Suppressor macrophage treated with lipopolysaccharide for 1 hour (primary cell): Measurements from ENCODE around the gene CHMP6.

Experiments used
- DNase-seq, 3 donors: peaks; one replicate each; pipeline ENCODE4 v3.0.0-alpha.2; 2020 to 2022

Gene CHMP6

GRCh38 chr17:80971704-80972304 is 19.8 kb upstream of the CHMP6 start:
- no peak for DNase-seq

DNA sequence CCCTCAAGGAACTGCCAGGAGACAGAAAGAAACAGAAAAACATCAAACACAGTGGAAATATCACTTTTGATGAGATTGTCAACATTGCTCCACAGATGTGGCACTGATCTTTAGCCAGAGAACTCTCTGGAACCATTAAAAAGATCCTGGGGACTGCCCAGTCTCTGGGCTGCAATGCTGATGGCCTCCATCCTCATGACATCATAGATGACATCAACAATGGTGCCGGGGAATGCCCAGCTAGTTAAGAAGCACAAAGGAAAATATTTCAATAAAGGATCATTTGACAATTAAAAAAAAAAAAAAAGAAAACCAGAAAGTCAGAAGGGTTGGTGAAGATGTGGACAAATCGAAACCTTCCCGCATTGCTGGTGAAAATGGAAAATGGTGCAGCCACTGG is 14.9 kb upstream of the CHMP6 start:
- DNase-seq = peak; percentile 44 to 60 (median 54)

DNA sequence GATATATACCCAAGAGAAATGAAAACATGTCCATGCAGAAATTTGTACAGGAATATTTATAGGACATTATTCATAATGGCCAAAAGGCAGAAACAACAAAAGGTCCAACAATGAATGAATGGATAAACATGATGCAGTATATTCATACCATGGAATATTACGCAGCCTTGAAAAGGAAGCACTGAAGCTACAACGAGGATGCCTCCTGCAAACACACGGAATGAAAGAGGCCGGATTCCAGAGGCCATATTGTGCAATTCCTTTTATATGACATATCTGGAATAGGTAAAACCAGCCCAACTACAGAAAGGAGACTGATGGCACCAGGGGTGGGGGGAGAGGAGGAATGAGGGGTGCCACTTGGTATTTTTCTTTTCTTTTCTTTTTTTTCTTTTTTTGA is 14.5 kb upstream of the CHMP6 start:
- DNase-seq = no peak

GRCh38 chr17:80978499-80979497 is 12.8 kb upstream of the CHMP6 start:
- DNase-seq = no peak

- DNase-seq = no peak
These were observed 11.9 kb upstream of the CHMP6 start for GRCh38 chr17:80979547-80980378.

DNA sequence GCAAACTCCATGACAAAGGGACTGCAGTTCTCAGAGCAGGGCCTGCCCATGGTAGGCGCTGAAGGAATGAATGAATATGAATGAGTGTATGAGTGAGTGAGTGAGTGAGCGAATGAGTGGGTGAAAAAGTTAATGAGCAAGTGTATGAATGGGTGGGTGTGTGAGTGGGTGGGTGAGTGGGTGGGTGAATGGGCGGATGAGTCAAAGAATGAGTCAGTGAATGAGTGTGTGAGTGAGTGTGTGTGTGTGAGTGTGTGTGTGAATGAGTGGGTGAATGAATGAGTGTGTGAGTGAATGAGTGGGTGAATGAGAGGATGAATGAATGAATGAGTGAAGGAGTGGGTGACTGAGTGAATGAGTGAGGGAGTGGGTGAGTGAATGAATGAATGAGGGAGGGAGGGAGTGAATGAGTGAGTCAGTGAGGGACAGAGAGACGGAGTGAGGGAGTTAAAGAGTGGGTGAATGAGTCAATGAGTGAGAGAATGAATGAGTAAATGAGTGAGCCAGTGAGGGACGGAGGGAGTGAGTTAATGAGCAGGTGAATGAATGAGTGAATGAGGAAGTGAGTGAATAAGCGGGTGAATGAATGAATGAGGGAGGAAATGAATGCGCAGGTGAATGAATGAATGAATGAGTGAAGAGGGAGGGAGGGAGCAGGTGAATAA is 11.1 kb upstream of the CHMP6 start:
- DNase-seq = peak; percentile 56 to 65 (median 61)

- DNase-seq = peak in 2 of 3 donors; percentile 31 to 67
These were observed 10.4 kb upstream of the CHMP6 start for GRCh38 chr17:80981062-80981902.

DNA sequence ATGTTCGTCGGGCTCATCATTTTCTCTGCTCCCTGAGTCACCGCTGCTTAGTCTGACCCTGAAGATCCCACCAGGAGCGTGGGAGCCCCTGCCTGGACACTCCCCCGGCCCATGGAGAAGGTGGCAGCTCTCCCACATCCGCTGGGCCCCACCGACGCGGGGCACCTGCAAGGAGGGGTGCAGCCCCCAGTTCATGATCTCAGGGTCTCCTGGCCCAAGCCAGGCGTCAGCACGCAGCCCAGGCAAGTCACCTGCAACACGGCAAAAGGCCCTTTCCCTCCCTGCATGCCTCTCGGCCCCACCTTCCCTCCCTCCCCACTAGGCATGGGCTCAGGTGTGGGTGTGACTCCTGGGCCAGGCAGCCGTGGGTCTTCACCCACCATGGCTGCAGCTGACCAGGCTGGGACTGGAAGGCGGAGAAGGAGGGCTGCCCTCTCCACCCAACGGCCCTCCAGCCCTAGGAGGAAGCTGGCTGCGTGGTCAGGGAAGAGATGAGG is 9.7 kb upstream of the CHMP6 start:
- DNase-seq = peak in 1 of 3 donors; percentile 19

- DNase-seq = no peak
These were observed 9.1 kb upstream of the CHMP6 start for GRCh38 chr17:80982426-80982974.

GRCh38 chr17:80983545-80983944 is 8.1 kb upstream of the CHMP6 start:
- DNase-seq = no peak

GRCh38 chr17:80984749-80985148 is 6.9 kb upstream of the CHMP6 start:
- DNase-seq = no peak

DNA sequence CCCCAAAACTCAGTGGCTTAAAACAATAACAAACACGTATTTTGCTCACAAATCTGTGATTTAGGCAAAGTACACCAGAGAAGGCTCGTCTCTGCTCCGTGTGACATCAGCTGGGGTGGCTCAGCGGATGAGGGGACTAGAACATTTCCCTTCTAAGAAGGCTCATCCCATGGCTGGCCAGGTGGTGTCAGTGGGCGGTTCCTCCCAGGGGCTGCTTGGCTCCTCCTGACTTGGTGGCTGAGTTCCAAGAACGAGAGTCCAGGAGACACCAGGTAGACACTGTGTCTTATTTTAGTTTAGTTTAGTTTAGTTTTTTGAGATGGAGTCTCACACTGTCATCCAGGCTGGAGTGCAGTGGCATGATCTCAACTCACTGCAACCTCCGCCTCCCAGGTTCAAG is 5.6 kb upstream of the CHMP6 start:
- no peak for DNase-seq

- peak; percentile 71 to 83 (median 74) for DNase-seq
These were observed 4.7 kb upstream of the CHMP6 start for GRCh38 chr17:80986816-80987475.

DNA sequence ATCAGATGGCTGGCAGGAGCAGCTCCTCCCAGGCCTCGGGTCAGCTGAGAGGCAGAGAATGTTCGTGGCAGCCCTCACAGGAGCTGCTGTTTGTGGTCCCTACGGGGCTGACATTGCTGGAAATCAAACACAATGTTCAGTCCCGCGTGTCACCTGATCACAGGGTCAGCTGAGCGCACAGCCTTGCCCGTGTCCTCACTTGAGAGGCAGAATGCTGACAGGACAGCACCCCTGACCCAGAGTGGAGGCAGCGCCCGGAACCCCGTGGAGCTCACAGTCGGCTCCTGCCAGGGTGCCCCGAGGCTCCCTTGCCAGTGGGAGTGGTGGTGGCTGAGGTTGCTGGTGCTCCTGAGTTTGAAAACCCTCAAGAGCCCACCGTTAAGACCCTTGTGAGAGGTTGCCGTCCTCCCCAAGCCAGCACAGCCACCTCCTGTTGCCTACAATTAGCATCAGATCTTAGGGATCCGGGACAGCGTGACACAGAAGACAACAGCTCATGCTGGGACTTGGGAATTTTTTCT is 3.6 kb upstream of the CHMP6 start:
- no peak for DNase-seq

- DNase-seq = no peak
These were observed 2.1 kb upstream of the CHMP6 start for GRCh38 chr17:80989586-80989913.

GRCh38 chr17:80990921-80991644 is 558 bp upstream of the CHMP6 start:
- DNase-seq = no peak

DNA sequence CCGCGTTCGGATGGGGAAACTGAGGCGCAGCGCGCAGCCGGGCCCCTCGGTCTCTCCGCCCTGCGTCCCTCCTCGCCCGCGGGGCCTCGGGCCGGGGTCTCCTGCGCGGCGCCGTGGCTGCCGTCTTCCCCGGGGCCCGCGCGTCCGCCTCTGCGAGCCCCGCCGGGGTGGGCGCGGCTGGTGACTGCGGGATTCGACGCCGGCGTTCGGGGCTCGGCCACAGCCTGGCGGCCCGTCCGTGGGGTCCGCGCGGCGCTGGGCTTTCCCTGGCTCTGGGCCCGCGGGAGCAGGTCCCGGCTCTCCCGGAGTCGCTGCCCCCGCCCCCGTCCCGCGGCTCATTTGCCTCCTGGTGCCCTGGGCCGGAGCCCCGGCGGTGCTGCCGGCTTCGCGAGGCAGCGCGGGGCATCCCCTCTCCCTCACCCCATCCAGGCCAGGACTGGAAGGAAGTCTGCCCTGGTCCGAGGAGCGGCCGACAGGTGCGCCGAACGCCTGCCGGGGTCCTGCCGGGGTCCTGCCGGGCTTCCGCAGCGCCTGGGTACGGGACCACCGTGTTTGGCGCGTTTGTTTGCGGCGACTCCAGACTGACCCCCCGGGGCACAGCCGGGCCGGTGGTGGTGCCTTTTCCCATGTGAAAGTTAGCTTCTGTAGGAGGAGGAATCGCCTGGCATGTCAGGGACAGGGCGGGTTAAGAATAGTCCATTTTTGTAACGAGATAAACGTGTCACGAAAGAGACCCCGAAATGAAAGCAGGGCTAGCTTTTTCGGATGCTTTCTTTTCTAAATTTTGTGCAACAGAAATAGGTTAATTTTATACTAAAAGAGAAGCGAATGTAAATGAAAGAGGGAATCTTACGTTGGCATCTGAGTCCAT is 671 bp downstream of the CHMP6 start:
- peak; percentile 35 to 66 (median 43) for DNase-seq

- no peak for DNase-seq
These were observed 1.4 kb downstream of the CHMP6 start for GRCh38 chr17:80992948-80993624.
